OCI-LY3 (cell line): ENCODE measurements around the gene ATP1B4.
A peak's percentile ranks its signal among the peaks of the same experiment; 100 is the strongest.

ENCODE experiments used
- H2AFZ ChIP-seq: fragments of 200-600, 300-600 bp; shearing (Covaris generic); 2 replicates; pipeline ENCODE4 v1.6.0; 2014; ENCODE audit warnings: antibody characterized with exemption, low read depth, low read length
- H3K27ac ChIP-seq: fragments of 200-600, 300-600 bp; sonication (generic); 2 replicates; pipeline ENCODE4 v1.5.1; 2014; ENCODE audit warnings: mild to moderate bottlenecking, low read length, moderate library complexity, mixed read lengths
- H3K27me3 ChIP-seq: fragments of 200-600, 300-600 bp; sonication (generic); 2 replicates; pipeline ENCODE4 v1.6.1; 2014; ENCODE audit warnings: low read depth, low read length, mixed read lengths
- H3K36me3 ChIP-seq: fragments of 200-600, 300-600 bp; sonication (generic); replicated peaks from 2 replicates; pipeline ENCODE3; 2014; ENCODE audit warnings: low read depth, low read length, mixed read lengths
- H3K4me1 ChIP-seq: fragments of 300-600, 200-600 bp; sonication (generic); 2 replicates; pipeline ENCODE4 v1.6.1; 2014; ENCODE audit warnings: low read length, mixed read lengths
- H3K4me2 ChIP-seq: fragments of 200-600, 300-600 bp; sonication (generic); 2 replicates; pipeline ENCODE4 v1.6.1; 2014; ENCODE audit warnings: low read length, mixed read lengths
- H3K4me3 ChIP-seq: fragments of 300-600, 200-600 bp; sonication (generic); 2 replicates; pipeline ENCODE4 v1.5.1; 2014; ENCODE audit warnings: antibody characterized with exemption, mild to moderate bottlenecking, low read length, moderate library complexity
- H3K79me2 ChIP-seq: fragments of 300-600, 200-600 bp; shearing (Covaris generic); 2 replicates; pipeline ENCODE4 v1.6.1; 2014; ENCODE audit warnings: mild to moderate bottlenecking, low read length, mixed read lengths
- H3K9ac ChIP-seq: fragments of 300-600, 200-600 bp; shearing (Covaris generic); 2 replicates; pipeline ENCODE4 v1.6.0; 2014; ENCODE audit warnings: mild to moderate bottlenecking, low read length, moderate library complexity
- H3K9me3 ChIP-seq: fragments of 200-600, 300-600 bp; shearing (Covaris generic); 2 replicates; pipeline ENCODE4 v1.6.1; 2014; ENCODE audit warnings: low read length, mixed read lengths; ENCODE audit not compliant: insufficient read depth
- H4K20me1 ChIP-seq: fragments of 200-600, 300-600 bp; sonication (generic); 2 replicates; pipeline ENCODE4 v1.6.1; 2016; ENCODE audit warnings: low read length, mixed read lengths; ENCODE audit not compliant: insufficient read depth
- EZH2phosphoT487 ChIP-seq: fragments of 200-600 bp; shearing (Covaris generic); IDR thresholded peaks from 2 replicates; pipeline ENCODE4 v1.6.1; 2018; ENCODE audit warnings: antibody characterized with exemption, mixed run types, low read depth
- TF ChIP-seq, protein P1 (sequence below): fragments of 200-600, 300-600 bp; sonication (generic); IDR thresholded peaks from 2 replicates; pipeline ENCODE4 v1.5.1; 2014; ENCODE audit warnings: antibody characterized with exemption, low read length, low read depth

ATP1B4 gene

DNA sequence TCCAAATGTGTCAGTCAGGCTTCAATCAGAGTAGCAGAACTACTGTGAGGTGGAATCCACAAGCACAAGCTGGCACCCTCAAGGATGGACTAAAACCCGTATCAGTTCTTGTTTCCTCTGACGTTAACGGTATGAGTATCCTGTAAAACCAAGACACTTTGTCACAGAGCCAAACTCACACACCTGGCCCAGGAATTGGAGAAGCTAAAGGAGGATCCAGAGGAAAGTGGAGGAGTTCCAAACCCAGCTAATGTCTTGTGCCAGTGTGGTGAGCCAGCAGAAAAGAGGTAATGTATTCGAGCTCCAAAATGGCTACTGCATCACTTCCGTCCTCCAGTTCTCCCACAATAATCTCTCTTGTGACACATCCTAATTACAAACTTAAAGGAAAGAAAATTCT lies 44.7 kb downstream of the ATP1B4 start:
- no peaks in the 10 kb centered on the region for H3K79me2 ChIP-seq
- H3K4me2 ChIP-seq, result no peak overlapping the region
- no peaks in the 10 kb centered on the region for H3K9me3 ChIP-seq
- H3K36me3 ChIP-seq, result no peaks in the 10 kb centered on the region
- no peak overlapping the region for H3K9ac ChIP-seq
- no peaks in the 10 kb centered on the region for H3K27me3 ChIP-seq
- no peak overlapping the region for H3K27ac ChIP-seq
- no peak overlapping the region for H2AFZ ChIP-seq
- no peak for TF ChIP-seq EZH2phosphoT487
- TF ChIP-seq, protein P1, sequence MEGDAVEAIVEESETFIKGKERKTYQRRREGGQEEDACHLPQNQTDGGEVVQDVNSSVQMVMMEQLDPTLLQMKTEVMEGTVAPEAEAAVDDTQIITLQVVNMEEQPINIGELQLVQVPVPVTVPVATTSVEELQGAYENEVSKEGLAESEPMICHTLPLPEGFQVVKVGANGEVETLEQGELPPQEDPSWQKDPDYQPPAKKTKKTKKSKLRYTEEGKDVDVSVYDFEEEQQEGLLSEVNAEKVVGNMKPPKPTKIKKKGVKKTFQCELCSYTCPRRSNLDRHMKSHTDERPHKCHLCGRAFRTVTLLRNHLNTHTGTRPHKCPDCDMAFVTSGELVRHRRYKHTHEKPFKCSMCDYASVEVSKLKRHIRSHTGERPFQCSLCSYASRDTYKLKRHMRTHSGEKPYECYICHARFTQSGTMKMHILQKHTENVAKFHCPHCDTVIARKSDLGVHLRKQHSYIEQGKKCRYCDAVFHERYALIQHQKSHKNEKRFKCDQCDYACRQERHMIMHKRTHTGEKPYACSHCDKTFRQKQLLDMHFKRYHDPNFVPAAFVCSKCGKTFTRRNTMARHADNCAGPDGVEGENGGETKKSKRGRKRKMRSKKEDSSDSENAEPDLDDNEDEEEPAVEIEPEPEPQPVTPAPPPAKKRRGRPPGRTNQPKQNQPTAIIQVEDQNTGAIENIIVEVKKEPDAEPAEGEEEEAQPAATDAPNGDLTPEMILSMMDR, result no peak
- H3K4me3 ChIP-seq, result no peak overlapping the region
- no peaks in the 10 kb centered on the region for H3K4me1 ChIP-seq
- H4K20me1 ChIP-seq, result no peaks in the 10 kb centered on the region

DNA sequence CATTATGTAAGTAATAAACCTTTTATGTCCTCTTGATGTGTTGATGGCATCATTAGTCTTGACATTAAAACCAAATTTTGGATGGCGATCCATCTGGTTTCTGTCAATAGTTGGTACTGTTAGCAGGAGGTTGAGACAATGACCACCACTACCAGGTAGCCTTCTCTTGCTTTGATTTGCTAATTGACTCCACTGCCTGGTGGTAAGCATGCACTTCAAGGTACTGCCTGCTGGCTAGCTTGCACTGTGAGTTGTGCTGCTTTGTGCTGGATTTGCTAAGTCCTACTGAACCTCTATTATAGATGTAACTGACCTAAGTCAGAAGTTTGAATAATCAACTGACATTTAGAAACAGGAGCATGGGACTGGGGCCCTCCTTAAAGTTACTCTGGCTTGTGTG lies 46.3 kb downstream of the ATP1B4 start:
- no peak overlapping the region for H3K27ac ChIP-seq
- TF ChIP-seq EZH2phosphoT487, result no peak
- TF ChIP-seq, protein P1, result no peak
- no peak overlapping the region for H3K4me2 ChIP-seq
- no peak overlapping the region for H2AFZ ChIP-seq
- H3K27me3 ChIP-seq, result no peaks in the 10 kb centered on the region
- H4K20me1 ChIP-seq, result no peaks in the 10 kb centered on the region
- H3K9me3 ChIP-seq, result no peaks in the 10 kb centered on the region
- no peak overlapping the region for H3K9ac ChIP-seq
- H3K4me1 ChIP-seq, result no peaks in the 10 kb centered on the region
- H3K79me2 ChIP-seq, result no peaks in the 10 kb centered on the region
- no peak overlapping the region for H3K4me3 ChIP-seq
- H3K36me3 ChIP-seq, result no peaks in the 10 kb centered on the region

DNA sequence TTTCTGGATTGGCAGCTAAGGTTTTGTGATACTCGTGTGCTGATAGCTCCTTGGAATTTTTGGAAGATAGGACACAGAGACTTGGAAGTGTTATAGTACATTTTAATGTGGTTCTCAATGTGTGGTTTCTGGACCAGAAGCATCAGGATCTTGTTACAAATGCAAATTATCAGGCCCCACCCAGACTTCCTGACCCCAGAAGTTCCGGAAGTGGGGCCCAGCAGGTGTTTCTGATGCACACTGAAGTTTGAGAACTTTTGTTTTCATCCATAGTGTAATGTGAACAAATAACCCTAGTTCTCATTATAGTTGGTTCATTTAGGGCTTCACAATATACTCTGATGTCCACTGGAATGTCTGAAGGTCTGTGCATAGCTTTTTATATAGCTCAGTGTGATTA lies 57.6 kb downstream of the ATP1B4 start:
- no peaks in the 10 kb centered on the region for H3K27me3 ChIP-seq
- H3K36me3 ChIP-seq, result no peaks in the 10 kb centered on the region
- no peaks in the 10 kb centered on the region for H3K9me3 ChIP-seq
- H3K27ac ChIP-seq, result no peak overlapping the region
- no peaks in the 10 kb centered on the region for H3K79me2 ChIP-seq
- H3K4me1 ChIP-seq, result peaks cover 6% of the 10 kb centered on the region
- H2AFZ ChIP-seq, result 0 out of 2 replicates have a peak overlapping the region, but pooled peaks have one; percentile 13
- H4K20me1 ChIP-seq, result no peaks in the 10 kb centered on the region
- no peak for TF ChIP-seq EZH2phosphoT487
- TF ChIP-seq, protein P1, result no peak
- H3K9ac ChIP-seq, result no peak overlapping the region
- no peak overlapping the region for H3K4me3 ChIP-seq
- H3K4me2 ChIP-seq, result no peak overlapping the region

DNA sequence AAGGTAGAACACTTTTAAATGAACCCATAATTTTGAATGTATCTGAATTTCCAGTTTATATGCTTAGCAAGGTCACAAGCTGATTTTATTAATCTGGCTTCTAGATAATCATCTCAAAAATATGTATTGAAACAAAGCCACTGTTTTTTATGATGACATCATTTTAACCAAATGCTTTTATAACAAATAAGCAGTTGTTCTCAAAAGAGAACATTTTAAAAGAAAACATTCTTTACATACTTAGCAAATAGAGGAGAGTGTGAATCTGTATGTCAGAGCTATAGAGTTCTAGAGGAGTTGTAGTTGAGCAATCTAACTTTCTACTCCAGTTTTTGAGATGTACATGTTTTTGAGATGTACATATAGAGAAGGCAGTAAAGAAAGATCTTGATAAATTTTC lies 64.7 kb downstream of the ATP1B4 start:
- no peak overlapping the region for H3K9ac ChIP-seq
- H3K9me3 ChIP-seq, result no peaks in the 10 kb centered on the region
- H3K27ac ChIP-seq, result no peak overlapping the region
- 0 out of 2 replicates have a peak, but pooled peaks cover 3% of the 10 kb centered on the region for H4K20me1 ChIP-seq
- TF ChIP-seq, protein P1, result no peak
- TF ChIP-seq EZH2phosphoT487, result no peak
- H3K4me3 ChIP-seq, result no peak overlapping the region
- H3K27me3 ChIP-seq, result no peaks in the 10 kb centered on the region
- peaks cover 5% of the 10 kb centered on the region for H3K36me3 ChIP-seq
- H3K4me1 ChIP-seq, result peaks cover 12% of the 10 kb centered on the region
- no peaks in the 10 kb centered on the region for H3K79me2 ChIP-seq
- no peak overlapping the region for H2AFZ ChIP-seq
- no peak overlapping the region for H3K4me2 ChIP-seq
